Transverse colon (tissue), 4 donors: Measurements from ENCODE around the gene ITGBL1.

ENCODE experiments used
- CTCF ChIP-seq, 5 experiments: fragments of 200-600 bp in 3 of 5; fragments of 450-650 bp in 2 of 5; sonication (generic) in 3 of 5; IDR thresholded peaks; 1 replicate in 2 of 5; 2 replicates in 3 of 5; pipeline ENCODE4 v1.5.1; 2016 to 2017; ENCODE audit warnings: antibody characterized with exemption in 5 of 5, inconsistent platforms in 3 of 5, mild to moderate bottlenecking in 2 of 5, moderate library complexity in 1 of 5
- POLR2AphosphoS5 ChIP-seq, 3 donors: sonication (generic); formaldehyde crosslinking; IDR thresholded peaks; one replicate each; pipeline ENCODE4 v1.6.1; 2016; ENCODE audit warnings: antibody characterized with exemption in 3 of 3

GRCh38 chr13:101412076-101412475, 40.4 kb upstream of the ITGBL1 start:
- TF ChIP-seq POLR2AphosphoS5 (IDR thresholded peaks at IDR 0.05) (no peak), CTCF (IDR thresholded peaks at IDR 0.05) (no peak)
